ENCODE data around the gene LRP3.

DNA sequence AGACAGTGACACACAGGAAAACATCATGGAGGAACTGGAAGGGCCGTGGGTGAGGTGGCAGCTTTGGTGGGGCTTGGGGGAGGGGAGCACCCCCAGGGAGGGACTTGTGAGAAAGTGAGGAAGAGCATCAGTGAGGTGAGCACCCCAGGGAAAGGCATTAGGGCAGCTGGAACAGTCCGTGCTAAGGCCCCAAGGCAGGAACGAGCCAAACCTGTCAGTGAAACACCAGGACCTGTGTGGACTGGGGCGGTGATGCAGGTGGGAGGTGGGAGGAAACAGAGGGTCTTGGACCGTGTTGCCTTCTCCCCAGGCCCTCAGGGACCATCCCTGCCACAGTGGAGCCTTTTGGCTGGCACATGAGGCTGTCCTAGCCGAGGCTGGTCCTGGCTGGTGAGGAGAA lies 48.8 kb downstream of the LRP3 start:
- TF ChIP-seq, protein P1, sequence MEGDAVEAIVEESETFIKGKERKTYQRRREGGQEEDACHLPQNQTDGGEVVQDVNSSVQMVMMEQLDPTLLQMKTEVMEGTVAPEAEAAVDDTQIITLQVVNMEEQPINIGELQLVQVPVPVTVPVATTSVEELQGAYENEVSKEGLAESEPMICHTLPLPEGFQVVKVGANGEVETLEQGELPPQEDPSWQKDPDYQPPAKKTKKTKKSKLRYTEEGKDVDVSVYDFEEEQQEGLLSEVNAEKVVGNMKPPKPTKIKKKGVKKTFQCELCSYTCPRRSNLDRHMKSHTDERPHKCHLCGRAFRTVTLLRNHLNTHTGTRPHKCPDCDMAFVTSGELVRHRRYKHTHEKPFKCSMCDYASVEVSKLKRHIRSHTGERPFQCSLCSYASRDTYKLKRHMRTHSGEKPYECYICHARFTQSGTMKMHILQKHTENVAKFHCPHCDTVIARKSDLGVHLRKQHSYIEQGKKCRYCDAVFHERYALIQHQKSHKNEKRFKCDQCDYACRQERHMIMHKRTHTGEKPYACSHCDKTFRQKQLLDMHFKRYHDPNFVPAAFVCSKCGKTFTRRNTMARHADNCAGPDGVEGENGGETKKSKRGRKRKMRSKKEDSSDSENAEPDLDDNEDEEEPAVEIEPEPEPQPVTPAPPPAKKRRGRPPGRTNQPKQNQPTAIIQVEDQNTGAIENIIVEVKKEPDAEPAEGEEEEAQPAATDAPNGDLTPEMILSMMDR (IDR thresholded peaks at IDR 0.05 in 2 of 3, conservative IDR thresholded peaks at IDR 0.05 in 1 of 3; ENCODE audit: borderline replicate concordance in 1 of 3, insufficient read depth in 1 of 3, low read depth in 2 of 3, low read length in 2 of 3), result no peak
- TF ChIP-seq ZNF274 (IDR thresholded peaks at IDR 0.05; ENCODE audit: low read depth, low read length) (no peak), POLR2AphosphoS5 (IDR thresholded peaks at IDR 0.05; ENCODE audit: low read depth, low read length) (no peak), RAD21 (IDR thresholded peaks at IDR 0.05; ENCODE audit: low read depth) (no peak), POLR2A (IDR thresholded peaks at IDR 0.05; ENCODE audit: borderline replicate concordance, extremely low read depth, insufficient read depth, insufficient read length) (no peak), MAX (IDR thresholded peaks at IDR 0.05) (no peak)

Data from HCT116 (cell line).